ENCODE measurements around the gene SCAF4. TPM values are rescaled to one million over a fixed set of nuclear protein-coding genes. Genes with fewer than 3 reads are reported as not detected.
"Not testable (repeated sequence)": the region's sequence is repeated elsewhere in the genome, so short reads cannot be mapped to it uniquely, and the experiment has no call there.

SCAF4 gene
- total RNA-seq, 4 donors from 2014 or later: 23.2 to 31.0 (median 26.8) TPM

- peaks cover 7 to 51% (median 30%) of the 10 kb centered on the region in 4 donors for H3K4me1 ChIP-seq
- no peaks in the 10 kb centered on the region for H3K9me3 ChIP-seq
- TF ChIP-seq POLR2AphosphoS5 (IDR thresholded peaks at IDR 0.05): no peak
- no peak for TF ChIP-seq POLR2A (IDR thresholded peaks at IDR 0.05)
- TF ChIP-seq CTCF (IDR thresholded peaks at IDR 0.05): no peak
- no peak for TF ChIP-seq EP300 (IDR thresholded peaks at IDR 0.05; ENCODE audit: low read depth)
- intact Hi-C loops (cut with DNase I; ENCODE audit: low total_unique reads) (loop anchor here (5.0 kb wide), 1 partner anchor 78 kb away; no protein-coding TSS in a partner anchor), in situ Hi-C loops (cut with MboI; ENCODE audit: low pct_ligation_motif_present in 1 of 4, low pct_unique_long_range_greater_than_20kb in 1 of 4, low sequenced_read_pairs in 3 of 4) (no loop called here)
- 0 to 2% methylated on average over 9 to 18 of the region's 18 CpGs for WGBS, 2 donors (ENCODE audit: low coverage in 1 of 2)
- peak overlapping the region; percentile 90 to 97 (median 95) for H3K27ac ChIP-seq
- H3K27me3 ChIP-seq: no peaks in the 10 kb centered on the region
- no peak for DNase-seq
- no peaks in the 10 kb centered on the region for H3K36me3 ChIP-seq
- H3K4me3 ChIP-seq: peak overlapping the region; percentile 5 to 92 (median 80)
Measured at GRCh38 chr21:31659286-31659535, 72.7 kb downstream of the SCAF4 start.

- intact Hi-C loops (cut with DNase I; ENCODE audit: low total_unique reads) (loop anchor here (5.0 kb wide), 1 partner anchor 79 kb away; no protein-coding TSS in a partner anchor), in situ Hi-C loops (cut with MboI; ENCODE audit: low pct_ligation_motif_present in 1 of 4, low pct_unique_long_range_greater_than_20kb in 1 of 4, low sequenced_read_pairs in 3 of 4) (no loop called here)
- Histone ChIP-seq H3K27me3 (no peaks in the 10 kb centered on the region), H3K9me3 (no peaks in the 10 kb centered on the region), H3K4me1 (peaks cover 7 to 50% (median 30%) of the 10 kb centered on the region in 4 donors), H3K4me3 (no peak overlapping the region), H3K36me3 (no peaks in the 10 kb centered on the region), H3K27ac (peak overlapping the region; percentile 90 to 97 (median 95))
- TF ChIP-seq POLR2AphosphoS5 (IDR thresholded peaks at IDR 0.05) (peak in 1 of 3 donors; percentile 54), POLR2A (IDR thresholded peaks at IDR 0.05) (no peak)
- 36 to 52% methylated on average over 6 to 9 of the region's 9 CpGs for WGBS, 2 donors (ENCODE audit: low coverage in 1 of 2)
- DNase-seq: peak; percentile 74
Measured at GRCh38 chr21:31658053-31658452, 73.9 kb downstream of the SCAF4 start.

- peaks cover 3 to 34% (median 17%) of the 10 kb centered on the region in 4 donors for H3K4me1 ChIP-seq
- H3K4me3 ChIP-seq: no peak overlapping the region
- TF ChIP-seq CTCF (IDR thresholded peaks at IDR 0.05) (no peak), POLR2A (IDR thresholded peaks at IDR 0.05) (no peak), POLR2AphosphoS5 (IDR thresholded peaks at IDR 0.05) (no peak), EP300 (IDR thresholded peaks at IDR 0.05; ENCODE audit: low read depth) (no peak)
- in situ Hi-C loops (cut with MboI; ENCODE audit: low pct_ligation_motif_present in 1 of 4, low pct_unique_long_range_greater_than_20kb in 1 of 4, low sequenced_read_pairs in 3 of 4): no loop called here
- peak overlapping the region; percentile 90 to 97 (median 95) for H3K27ac ChIP-seq
- H3K27me3 ChIP-seq: no peaks in the 10 kb centered on the region
- intact Hi-C loops (cut with DNase I; ENCODE audit: low total_unique reads): loop anchor here (5.0 kb wide), 1 partner anchor 81 kb away; no protein-coding TSS in a partner anchor
- DNase-seq: no peak
- H3K36me3 ChIP-seq: no peaks in the 10 kb centered on the region
- H3K9me3 ChIP-seq: no peaks in the 10 kb centered on the region
- 77 to 81% methylated on average over 9 to 13 of the region's 13 CpGs for WGBS, 2 donors (ENCODE audit: low coverage in 1 of 2)
Measured at GRCh38 chr21:31656199-31657095, 75.5 kb downstream of the SCAF4 start.

GRCh38 chr21:31654821-31655580 lies 76.9 kb downstream of the SCAF4 start:
- DNase-seq; H3K27me3 ChIP-seq; in situ Hi-C loops (cut with MboI; ENCODE audit: low pct_ligation_motif_present in 1 of 4, low pct_unique_long_range_greater_than_20kb in 1 of 4, low sequenced_read_pairs in 3 of 4); H3K36me3 ChIP-seq; H3K4me3 ChIP-seq; H3K9me3 ChIP-seq; H3K27ac ChIP-seq: not testable (repeated sequence)
- peaks cover 0 to 22% (median 8%) of the 10 kb centered on the region in 4 donors for H3K4me1 ChIP-seq
- intact Hi-C loops (cut with DNase I; ENCODE audit: low total_unique reads): loop anchor here (5.0 kb wide), 1 partner anchor 82 kb away; no protein-coding TSS in a partner anchor
- 78 to 80% methylated on average over 1 to 21 of the region's 21 CpGs for WGBS, 2 donors (ENCODE audit: low coverage in 1 of 2)

GRCh38 chr21:31654340-31654739 lies 77.6 kb downstream of the SCAF4 start:
- 95% methylated on average over 20 of the region's 20 CpGs; no CpG with 5 or more reads in 1 of the 2 donors for WGBS, 2 donors (ENCODE audit: low coverage in 1 of 2)
- in situ Hi-C loops (cut with MboI; ENCODE audit: low pct_ligation_motif_present in 1 of 4, low pct_unique_long_range_greater_than_20kb in 1 of 4, low sequenced_read_pairs in 3 of 4): no loop called here
- intact Hi-C loops (cut with DNase I; ENCODE audit: low total_unique reads): no loop called here

GRCh38 chr21:31651491-31651890 lies 80.4 kb downstream of the SCAF4 start:
- H3K9me3 ChIP-seq; in situ Hi-C loops (cut with MboI; ENCODE audit: low pct_ligation_motif_present in 1 of 4, low pct_unique_long_range_greater_than_20kb in 1 of 4, low sequenced_read_pairs in 3 of 4); H3K36me3 ChIP-seq; DNase-seq; H3K4me1 ChIP-seq; H3K27ac ChIP-seq; intact Hi-C loops (cut with DNase I; ENCODE audit: low total_unique reads); H3K4me3 ChIP-seq; H3K27me3 ChIP-seq: not testable (repeated sequence)
- 73 to 92% methylated on average over 3 to 4 of the region's 4 CpGs for WGBS, 2 donors (ENCODE audit: low coverage in 1 of 2)

More at GRCh38 chr21:31654340-31654739, 77.6 kb downstream of the SCAF4 start:
- TF ChIP-seq POLR2A (IDR thresholded peaks at IDR 0.05) (no peak), CTCF (IDR thresholded peaks at IDR 0.05) (no peak), POLR2AphosphoS5 (IDR thresholded peaks at IDR 0.05) (no peak), EP300 (IDR thresholded peaks at IDR 0.05; ENCODE audit: low read depth) (no peak)
- H3K36me3 ChIP-seq: no peaks in the 10 kb centered on the region
- H3K27ac ChIP-seq: no peak overlapping the region
- H3K4me3 ChIP-seq: no peak overlapping the region
- no peaks in the 10 kb centered on the region for H3K27me3 ChIP-seq
- DNase-seq: no peak
- peaks cover 0 to 22% (median 8%) of the 10 kb centered on the region in 4 donors for H3K4me1 ChIP-seq
- H3K9me3 ChIP-seq: no peaks in the 10 kb centered on the region

Measured in transverse colon (tissue), 4 donors.